Activated naive CD8-positive, alpha-beta T cell treated with anti-CD3 and anti-CD28 coated beads for 36 hours (primary cell): ENCODE measurements around the gene PRDM10. TPM values are rescaled to one million over a fixed set of nuclear protein-coding genes. Genes with fewer than 3 reads are reported as not detected.
"Not testable (repeated sequence)": the region's sequence is repeated elsewhere in the genome, so short reads cannot be mapped to it uniquely, and the experiment has no call there.

ENCODE experiments used
- DNase-seq: peaks from one replicate; pipeline ENCODE4 v3.0.0; 2021
- H3K27ac Mint-ChIP-seq: one replicate; pipeline ENCODE4 v1.8.0; 2022; ENCODE audit warnings: mild to moderate bottlenecking, moderate library complexity, mixed read lengths
- H3K27me3 Mint-ChIP-seq: one replicate; pipeline ENCODE4 v1.8.0; 2022; ENCODE audit warnings: mild to moderate bottlenecking, mixed read lengths
- H3K36me3 Mint-ChIP-seq: one replicate; pipeline ENCODE4 v1.8.0; 2021; ENCODE audit warnings: mild to moderate bottlenecking, mixed read lengths
- H3K4me1 Mint-ChIP-seq: one replicate; pipeline ENCODE4 v1.8.0; 2021; ENCODE audit warnings: mixed read lengths
- H3K4me3 Mint-ChIP-seq: one replicate; pipeline ENCODE4 v1.8.0; 2022; ENCODE audit warnings: mild to moderate bottlenecking, moderate library complexity, mixed read lengths
- H3K9me3 Mint-ChIP-seq: one replicate; pipeline ENCODE4 v1.8.0; 2022; ENCODE audit warnings: mixed read lengths
- total RNA-seq, 2 experiments: library from RNA; stranded (reverse); gene quantifications; one replicate each; pipeline ENCODE4 v1.2.3, GENCODE V29; 2021

PRDM10 gene
- total RNA-seq, 2 experiments from 2014 or later, result 10.7 to 11.0 TPM

- DNase-seq, result no peak
- H3K27me3 Mint-ChIP-seq, result no peaks in the 10 kb centered on the region
- no peaks in the 10 kb centered on the region for H3K9me3 Mint-ChIP-seq
- peaks cover 14% of the 10 kb centered on the region for H3K4me1 Mint-ChIP-seq
- H3K36me3 Mint-ChIP-seq, result peaks cover 54% of the 10 kb centered on the region
- no peak overlapping the region for H3K27ac Mint-ChIP-seq
- no peak overlapping the region for H3K4me3 Mint-ChIP-seq
These were observed 118.1 kb downstream of the PRDM10 start for GRCh38 chr11:129884581-129884980.

DNA sequence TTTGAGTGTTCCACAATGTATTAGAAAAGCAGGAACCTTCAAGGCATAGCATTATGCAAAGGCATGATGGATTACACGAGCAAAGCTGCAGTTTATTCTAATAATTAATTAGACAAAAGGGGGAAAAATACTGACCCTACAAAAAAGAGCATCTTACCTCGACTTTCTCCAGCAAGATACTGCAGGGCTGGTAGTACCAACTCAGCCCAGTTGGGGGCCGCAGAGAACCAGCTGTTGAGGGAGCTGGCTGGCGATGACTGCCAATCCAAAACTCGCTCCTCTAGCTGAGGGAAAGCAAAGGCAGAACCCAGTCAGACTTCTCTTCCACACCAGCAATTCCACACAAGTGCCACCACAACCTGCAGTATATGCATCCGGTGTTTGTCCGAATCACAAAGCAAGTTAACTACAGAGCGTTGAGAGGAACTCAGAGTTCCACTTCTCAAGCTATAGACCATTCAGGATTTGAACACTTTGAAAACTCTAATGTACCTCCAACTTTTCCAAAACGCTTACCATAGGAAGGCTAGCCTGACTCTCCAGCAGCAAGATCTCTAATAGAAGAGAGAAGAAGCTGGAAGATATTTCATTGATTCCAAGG, 121.0 kb downstream of the PRDM10 start:
- Mint-ChIP-seq H3K4me3 (no peak overlapping the region), H3K27me3 (no peaks in the 10 kb centered on the region), H3K27ac (no peak overlapping the region), H3K36me3 (peaks cover 41% of the 10 kb centered on the region), H3K4me1 (no peaks in the 10 kb centered on the region), H3K9me3 (no peaks in the 10 kb centered on the region)
- DNase-seq, result peak; percentile 43

GRCh38 chr11:129880311-129880710, 122.3 kb downstream of the PRDM10 start:
- Mint-ChIP-seq H3K4me1 (no peaks in the 10 kb centered on the region), H3K4me3 (no peak overlapping the region), H3K9me3 (no peaks in the 10 kb centered on the region), H3K27me3 (no peaks in the 10 kb centered on the region), H3K27ac (no peak overlapping the region), H3K36me3 (peaks cover 36% of the 10 kb centered on the region)
- DNase-seq, result no peak

GRCh38 chr11:129871914-129872313, 130.7 kb downstream of the PRDM10 start:
- Mint-ChIP-seq H3K36me3 (peaks cover 34% of the 10 kb centered on the region), H3K27me3 (no peaks in the 10 kb centered on the region), H3K27ac (no peak overlapping the region), H3K9me3 (no peaks in the 10 kb centered on the region), H3K4me1 (no peaks in the 10 kb centered on the region), H3K4me3 (no peak overlapping the region)
- no peak for DNase-seq

DNA sequence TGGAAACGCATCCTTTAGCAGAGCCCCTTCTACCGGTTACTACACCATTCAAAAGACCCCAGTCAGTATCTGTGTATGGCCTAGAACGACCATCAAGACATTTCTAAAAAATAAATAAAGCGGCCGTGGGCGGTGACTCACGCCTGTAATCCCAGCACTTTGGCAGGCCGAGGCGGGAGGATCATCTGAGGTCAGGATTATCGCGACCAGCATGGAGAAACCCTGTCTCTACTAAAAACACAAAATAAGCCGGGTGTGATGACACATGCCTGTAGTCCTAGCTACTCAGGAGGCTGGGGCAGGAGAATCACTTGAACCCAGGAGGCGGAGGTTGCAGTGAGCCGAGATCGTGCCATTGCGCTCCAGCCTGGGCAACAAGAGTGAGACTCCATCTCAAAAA, 134.0 kb downstream of the PRDM10 start:
- H3K4me1 Mint-ChIP-seq, H3K27me3 Mint-ChIP-seq, H3K27ac Mint-ChIP-seq, H3K4me3 Mint-ChIP-seq, DNase-seq, H3K9me3 Mint-ChIP-seq: not testable (repeated sequence)
- H3K36me3 Mint-ChIP-seq, result peaks cover 39% of the 10 kb centered on the region

- H3K27ac Mint-ChIP-seq, result peak overlapping the region; percentile 18
- no peaks in the 10 kb centered on the region for H3K9me3 Mint-ChIP-seq
- peaks cover 45% of the 10 kb centered on the region for H3K36me3 Mint-ChIP-seq
- H3K4me3 Mint-ChIP-seq, result no peak overlapping the region
- peaks cover 5% of the 10 kb centered on the region for H3K4me1 Mint-ChIP-seq
- no peaks in the 10 kb centered on the region for H3K27me3 Mint-ChIP-seq
- no peak for DNase-seq
These were observed 136.3 kb downstream of the PRDM10 start for GRCh38 chr11:129866311-129866710.

GRCh38 chr11:129865701-129866100, 136.9 kb downstream of the PRDM10 start:
- no peak overlapping the region for H3K4me3 Mint-ChIP-seq
- no peaks in the 10 kb centered on the region for H3K27me3 Mint-ChIP-seq
- no peaks in the 10 kb centered on the region for H3K9me3 Mint-ChIP-seq
- no peak for DNase-seq
- peaks cover 8% of the 10 kb centered on the region for H3K4me1 Mint-ChIP-seq
- H3K27ac Mint-ChIP-seq, result no peak overlapping the region
- peaks cover 43% of the 10 kb centered on the region for H3K36me3 Mint-ChIP-seq

GRCh38 chr11:129864811-129865210, 137.8 kb downstream of the PRDM10 start:
- Mint-ChIP-seq H3K27me3 (no peaks in the 10 kb centered on the region), H3K4me1 (peaks cover 8% of the 10 kb centered on the region), H3K4me3 (no peak overlapping the region), H3K9me3 (no peaks in the 10 kb centered on the region), H3K27ac (no peak overlapping the region), H3K36me3 (peaks cover 44% of the 10 kb centered on the region)
- no peak for DNase-seq

- Mint-ChIP-seq H3K27ac (no peak overlapping the region), H3K9me3 (no peaks in the 10 kb centered on the region), H3K36me3 (peaks cover 54% of the 10 kb centered on the region), H3K4me3 (no peak overlapping the region), H3K4me1 (peaks cover 8% of the 10 kb centered on the region), H3K27me3 (no peaks in the 10 kb centered on the region)
- DNase-seq, result no peak
These were observed 140.7 kb downstream of the PRDM10 start for GRCh38 chr11:129861702-129862522.

DNA sequence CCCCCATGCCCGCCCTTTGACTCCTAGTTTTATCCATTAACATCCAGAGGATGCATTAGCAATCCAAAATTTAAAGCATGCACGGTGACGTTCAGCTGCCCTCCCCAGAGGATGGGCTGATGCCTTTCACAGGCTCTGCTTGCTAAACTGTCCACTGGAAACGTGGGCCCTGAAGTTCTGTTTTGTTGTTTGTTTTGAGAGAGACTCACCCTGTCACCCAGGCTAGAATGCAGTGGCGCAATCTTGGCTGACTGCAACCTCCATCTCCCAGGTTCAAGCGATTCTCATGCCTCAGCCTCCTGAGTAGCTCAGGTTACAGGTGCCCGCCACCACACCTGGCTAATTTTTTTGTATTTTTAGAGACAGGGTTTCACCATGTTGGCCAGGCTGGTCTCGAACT, 146.6 kb downstream of the PRDM10 start:
- DNase-seq, result no peak
- Mint-ChIP-seq H3K27ac (no peak overlapping the region), H3K4me1 (peaks cover 21% of the 10 kb centered on the region), H3K36me3 (peaks cover 20% of the 10 kb centered on the region), H3K9me3 (no peaks in the 10 kb centered on the region), H3K4me3 (no peak overlapping the region), H3K27me3 (no peaks in the 10 kb centered on the region)

GRCh38 chr11:129855086-129855485, 147.5 kb downstream of the PRDM10 start:
- Mint-ChIP-seq H3K4me1 (peaks cover 21% of the 10 kb centered on the region), H3K4me3 (no peak overlapping the region), H3K9me3 (no peaks in the 10 kb centered on the region), H3K27me3 (no peaks in the 10 kb centered on the region), H3K27ac (no peak overlapping the region), H3K36me3 (peaks cover 17% of the 10 kb centered on the region)
- no peak for DNase-seq

GRCh38 chr11:129854232-129854805, 148.3 kb downstream of the PRDM10 start:
- no peak overlapping the region for H3K27ac Mint-ChIP-seq
- H3K9me3 Mint-ChIP-seq, result no peaks in the 10 kb centered on the region
- H3K4me3 Mint-ChIP-seq, result no peak overlapping the region
- no peaks in the 10 kb centered on the region for H3K27me3 Mint-ChIP-seq
- peaks cover 21% of the 10 kb centered on the region for H3K4me1 Mint-ChIP-seq
- DNase-seq, result no peak
- peaks cover 11% of the 10 kb centered on the region for H3K36me3 Mint-ChIP-seq

DNA sequence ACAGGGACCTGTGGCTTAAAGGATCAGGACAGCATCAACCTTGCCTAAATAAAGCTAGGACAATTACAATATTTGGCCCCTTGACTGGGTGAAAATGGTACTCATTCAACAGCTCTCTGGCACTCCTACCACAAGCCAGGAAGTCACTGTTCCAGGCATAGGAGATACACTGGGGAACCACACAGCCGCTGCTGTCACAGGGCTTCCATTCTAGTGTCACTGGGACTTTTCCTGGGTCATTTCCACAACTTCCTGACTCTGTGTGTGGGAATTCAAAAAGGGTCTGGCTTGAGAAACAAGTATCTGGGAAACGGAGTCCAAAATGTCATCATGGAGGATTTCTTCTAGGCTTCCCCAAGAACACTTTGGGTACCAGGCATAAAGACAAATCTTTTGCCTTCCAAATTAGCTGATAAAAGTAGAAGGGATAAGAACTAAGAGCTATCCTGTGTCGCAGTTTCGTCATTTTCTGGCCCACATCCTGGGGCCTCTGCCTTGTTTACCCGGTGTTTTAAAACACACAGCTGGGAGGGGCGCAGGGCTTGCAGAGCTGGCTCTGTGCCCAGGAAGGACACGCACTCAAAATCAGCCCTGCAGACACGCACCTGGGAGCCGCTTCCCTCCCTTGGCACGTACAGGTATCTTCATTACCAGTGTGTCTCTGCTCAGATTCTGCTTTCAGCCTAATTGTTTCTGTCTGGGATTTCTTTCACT, 149.0 kb downstream of the PRDM10 start:
- Mint-ChIP-seq H3K27ac (peak overlapping the region; percentile 51), H3K4me1 (peaks cover 21% of the 10 kb centered on the region), H3K27me3 (no peaks in the 10 kb centered on the region), H3K9me3 (no peaks in the 10 kb centered on the region), H3K36me3 (peaks cover 7% of the 10 kb centered on the region), H3K4me3 (no peak overlapping the region)
- peak; percentile 33 for DNase-seq

GRCh38 chr11:129852125-129852740, 150.4 kb downstream of the PRDM10 start:
- H3K36me3 Mint-ChIP-seq, result no peaks in the 10 kb centered on the region
- H3K9me3 Mint-ChIP-seq, result no peaks in the 10 kb centered on the region
- H3K4me3 Mint-ChIP-seq, result no peak overlapping the region
- peaks cover 21% of the 10 kb centered on the region for H3K4me1 Mint-ChIP-seq
- no peak for DNase-seq
- no peaks in the 10 kb centered on the region for H3K27me3 Mint-ChIP-seq
- no peak overlapping the region for H3K27ac Mint-ChIP-seq
